Suppressor macrophage (primary cell): ENCODE data around the gene TRIM17.

Experiments used
- DNase-seq, 4 experiments: peaks; one replicate each; pipeline ENCODE4 v3.0.0-alpha.2; 2020 to 2022

The TRIM17 gene

GRCh38 chr1:228376651-228377631, 39.7 kb downstream of the TRIM17 start:
- no peak for DNase-seq

GRCh38 chr1:228376262-228376628, 40.4 kb downstream of the TRIM17 start:
- no peak for DNase-seq

- DNase-seq, result no peak
These were observed 40.9 kb downstream of the TRIM17 start for GRCh38 chr1:228375578-228376261.

DNA sequence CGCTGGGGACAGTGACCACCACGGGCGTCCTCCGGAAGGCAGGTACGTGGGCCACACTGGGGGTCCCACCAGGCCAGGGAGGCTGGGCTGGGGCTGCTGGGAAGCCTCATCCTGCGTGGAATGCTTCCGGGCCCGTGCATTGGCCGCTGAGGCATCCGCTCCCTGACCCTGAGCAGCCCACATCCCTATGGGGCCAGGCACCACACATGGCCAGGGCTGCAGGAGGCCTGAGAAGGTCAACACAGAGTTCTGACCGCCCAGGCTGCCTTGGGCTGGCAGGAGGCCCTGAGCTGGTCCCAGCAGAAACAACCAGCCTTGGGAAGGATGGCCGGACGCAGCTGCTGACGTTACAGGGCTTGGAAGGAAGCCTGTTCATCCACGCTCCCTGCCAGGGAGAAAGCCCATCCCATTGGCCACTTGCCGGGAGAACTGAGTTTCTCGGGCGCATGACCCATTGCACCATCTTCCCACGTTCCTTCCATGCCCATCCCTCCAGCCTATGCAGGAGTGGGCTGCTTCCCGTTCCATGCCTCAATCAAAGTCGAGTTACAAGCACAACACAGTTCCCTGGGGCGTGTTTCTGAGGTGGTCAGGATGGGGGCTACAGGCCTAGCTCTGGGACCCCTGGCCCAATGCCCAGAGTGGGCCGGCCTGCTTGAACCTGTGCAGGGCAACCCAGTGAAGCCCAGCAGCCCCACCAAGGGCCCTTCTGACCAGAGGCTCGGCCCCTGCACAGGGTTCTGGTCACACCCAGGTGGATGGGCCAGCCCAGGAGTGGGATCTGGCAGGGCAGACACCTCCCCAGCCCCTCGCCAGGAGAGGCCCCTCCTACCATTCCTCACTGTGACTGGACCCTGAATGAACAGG, 41.7 kb downstream of the TRIM17 start:
- no peak for DNase-seq

DNA sequence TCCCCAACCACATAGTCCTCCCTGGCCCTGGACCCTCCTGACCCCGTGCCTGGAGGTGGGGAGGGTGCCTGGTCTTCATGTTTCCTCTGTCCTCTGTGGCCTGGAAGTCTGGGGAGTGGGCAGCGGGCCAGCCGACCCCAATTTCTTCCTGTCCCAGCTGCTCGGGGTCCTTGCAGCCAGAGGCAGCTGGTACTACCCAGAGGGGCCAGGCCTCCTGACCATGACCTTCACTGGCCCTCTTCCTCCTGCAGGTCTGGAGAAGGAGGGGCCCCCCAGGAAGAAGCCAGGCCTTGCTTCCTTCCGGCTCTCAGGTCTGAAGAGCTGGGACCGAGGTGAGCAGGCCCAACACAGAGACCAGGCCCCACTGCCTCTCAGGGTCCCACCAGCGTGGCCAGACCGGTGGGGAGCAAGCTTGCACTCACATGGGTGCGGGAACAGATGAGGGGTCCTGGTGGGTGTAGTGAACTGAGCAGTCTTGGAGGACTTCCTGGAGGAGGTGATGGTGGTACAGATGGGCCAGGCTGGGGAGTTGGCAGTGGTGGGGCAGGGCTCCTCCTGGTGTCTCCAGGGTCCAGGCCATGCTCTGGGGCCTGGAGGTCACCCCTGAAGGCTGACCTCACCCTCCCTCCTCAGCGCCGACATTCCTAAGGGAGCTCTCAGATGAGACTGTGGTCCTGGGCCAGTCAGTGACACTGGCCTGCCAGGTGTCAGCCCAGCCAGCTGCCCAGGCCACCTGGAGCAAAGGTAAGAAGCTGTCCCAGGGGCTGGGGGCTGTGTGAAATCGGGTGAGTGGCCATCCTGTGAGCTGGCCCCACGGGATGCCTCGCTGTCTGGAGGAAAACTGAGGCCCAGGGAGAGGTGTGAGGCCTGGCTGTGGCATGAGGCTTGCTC, 42.7 kb downstream of the TRIM17 start:
- no peak for DNase-seq

DNA sequence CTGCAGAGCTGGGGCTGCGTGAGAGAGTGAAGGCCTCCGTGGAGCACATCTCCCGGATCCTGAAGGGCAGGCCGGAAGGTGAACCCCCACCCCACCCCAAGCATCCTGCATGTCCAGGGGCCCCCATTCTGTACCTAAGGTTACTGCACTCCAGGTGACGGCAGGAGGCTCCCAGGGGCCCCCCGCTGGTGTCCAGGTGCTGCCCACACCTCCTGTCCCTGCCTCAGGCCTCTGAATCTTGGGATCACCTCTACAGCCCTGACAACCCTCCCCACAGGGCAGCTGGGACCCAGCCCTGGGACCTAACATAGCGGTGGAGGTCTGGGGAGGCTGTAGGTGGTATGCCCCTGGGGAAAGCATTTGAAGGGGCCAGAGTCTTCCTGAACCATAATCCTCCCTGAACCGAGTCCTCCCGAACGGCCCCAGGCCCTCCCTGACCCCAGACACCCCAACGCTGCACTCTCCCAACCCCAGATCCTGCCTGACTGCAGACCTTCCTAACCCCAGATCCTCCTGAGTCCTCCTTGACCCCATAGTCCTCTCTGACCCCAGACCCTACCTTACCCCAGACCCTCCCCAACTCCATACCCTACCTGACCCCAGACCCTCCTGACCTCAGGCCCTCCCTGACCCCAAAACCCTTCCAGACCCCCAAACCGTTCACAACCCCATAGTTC, 43.5 kb downstream of the TRIM17 start:
- no peak for DNase-seq

GRCh38 chr1:228372183-228373003, 44.3 kb downstream of the TRIM17 start:
- no peak for DNase-seq

GRCh38 chr1:228371741-228372182, 44.9 kb downstream of the TRIM17 start:
- DNase-seq, result no peak

GRCh38 chr1:228370941-228371740, 45.5 kb downstream of the TRIM17 start:
- DNase-seq, result no peak

- DNase-seq, result no peak
These were observed 46.2 kb downstream of the TRIM17 start for GRCh38 chr1:228370439-228370940.

DNA sequence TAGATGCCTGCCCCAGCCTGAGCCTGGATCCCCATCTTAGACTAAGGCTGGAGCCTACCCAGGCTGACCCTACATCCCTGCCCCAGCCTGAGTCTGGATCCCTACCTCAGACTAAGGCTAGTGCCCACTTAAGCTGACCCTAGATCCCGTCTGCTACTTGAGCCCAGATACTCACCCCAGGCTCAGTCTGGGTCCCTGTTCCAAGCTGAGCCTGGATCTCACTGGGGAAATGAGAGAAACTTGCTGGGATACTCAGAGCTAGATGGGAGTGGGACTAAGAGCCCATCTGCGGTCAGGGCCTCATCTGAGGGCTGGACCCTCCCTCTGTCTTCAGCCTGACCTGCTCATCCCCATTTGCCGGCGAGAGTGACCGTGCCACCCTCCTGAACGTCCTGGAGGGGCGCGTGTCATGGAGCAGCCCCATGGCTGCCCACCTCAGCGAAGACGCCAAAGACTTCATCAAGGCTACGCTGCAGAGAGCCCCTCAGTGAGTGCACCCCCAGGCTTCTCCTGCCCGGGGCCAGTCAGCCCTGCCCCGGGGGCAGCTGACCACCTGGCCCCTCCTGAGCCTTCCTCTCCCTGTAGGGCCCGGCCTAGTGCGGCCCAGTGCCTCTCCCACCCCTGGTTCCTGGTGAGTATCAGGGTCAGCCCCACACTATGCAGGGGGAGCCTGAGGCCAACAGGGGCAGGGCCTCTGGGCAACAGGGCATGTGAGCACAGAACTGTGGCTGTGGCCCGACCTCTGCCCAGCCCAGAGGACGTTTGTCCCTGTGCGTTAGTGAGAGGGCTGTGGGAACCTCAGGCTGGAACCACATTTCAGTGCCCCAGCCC, 46.8 kb downstream of the TRIM17 start:
- DNase-seq, result no peak

GRCh38 chr1:228368801-228369607, 47.7 kb downstream of the TRIM17 start:
- no peak for DNase-seq

- DNase-seq, result no peak
These were observed 48.6 kb downstream of the TRIM17 start for GRCh38 chr1:228367798-228368791.

DNA sequence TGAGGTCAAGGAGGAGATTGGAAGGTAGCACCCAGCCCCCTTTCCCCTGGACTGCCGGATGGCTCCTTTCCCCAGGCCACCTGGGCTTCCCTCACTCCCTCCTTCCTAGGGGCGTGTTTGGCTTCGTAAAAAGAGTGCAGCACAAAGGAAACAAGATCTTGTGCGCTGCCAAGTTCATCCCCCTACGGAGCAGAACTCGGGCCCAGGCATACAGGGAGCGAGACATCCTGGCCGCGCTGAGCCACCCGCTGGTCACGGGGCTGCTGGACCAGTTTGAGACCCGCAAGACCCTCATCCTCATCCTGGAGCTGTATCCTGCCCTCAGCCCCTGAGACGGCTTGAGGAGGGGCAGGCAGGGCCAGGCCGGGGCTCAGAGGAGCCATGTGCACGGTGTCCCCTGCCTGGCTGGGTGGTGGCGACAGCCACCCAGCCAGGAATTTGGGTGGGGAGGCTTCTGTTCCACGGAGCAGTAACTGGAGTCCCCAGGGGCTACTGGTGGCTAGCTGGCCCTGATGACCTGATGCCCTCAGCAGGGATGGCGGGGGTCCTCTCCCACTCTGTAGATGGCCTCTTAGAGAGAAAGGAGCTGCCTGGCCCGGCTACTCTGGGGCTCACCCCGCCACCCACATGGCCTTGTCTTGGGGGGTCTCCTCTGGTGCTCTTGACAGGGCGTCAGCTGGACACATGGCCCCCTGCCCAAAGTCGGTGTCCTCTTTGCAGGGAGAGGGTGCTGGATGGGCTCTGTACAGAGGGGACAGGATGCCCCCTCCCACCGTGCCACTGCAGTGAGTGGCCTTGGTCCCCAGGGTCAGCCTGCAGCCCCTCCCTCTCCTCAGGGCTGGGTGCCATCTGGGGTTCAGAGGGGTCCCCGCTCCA, 49.6 kb downstream of the TRIM17 start:
- no peak for DNase-seq
